Trophoblast cell (in vitro differentiated cells and primary cell): ENCODE measurements around the gene ZSCAN18.
A peak's percentile ranks its signal among the peaks of the same experiment; 100 is the strongest.

Experiments used
- DNase-seq, 2 donors: peaks; one replicate each; pipeline ENCODE4 v3.0.0-alpha.2; 2016
- H2AFZ ChIP-seq: 2 replicates; pipeline ENCODE4 v1.6.1; 2013; ENCODE audit warnings: low read length, moderate library complexity, mild to moderate bottlenecking; ENCODE audit not compliant: insufficient read depth, poor library complexity
- H2AK5ac ChIP-seq: 2 replicates; pipeline ENCODE4 v1.6.1; 2013; ENCODE audit warnings: mild to moderate bottlenecking, low read length
- H2BK120ac ChIP-seq: 2 replicates; pipeline ENCODE4 v1.6.1; 2013; ENCODE audit warnings: low read length, mild to moderate bottlenecking, moderate library complexity; ENCODE audit not compliant: insufficient read depth, poor library complexity
- H2BK12ac ChIP-seq: 2 replicates; pipeline ENCODE4 v1.6.1; 2013; ENCODE audit warnings: mild to moderate bottlenecking, low read length, moderate library complexity
- H2BK5ac ChIP-seq: 2 replicates; pipeline ENCODE4 v1.6.1; 2013; ENCODE audit warnings: low read length, low read depth, moderate library complexity, mild to moderate bottlenecking; ENCODE audit not compliant: poor library complexity
- H3K14ac ChIP-seq: 2 replicates; pipeline ENCODE4 v1.6.1; 2013; ENCODE audit warnings: mild to moderate bottlenecking, low read length
- H3K18ac ChIP-seq: 2 replicates; pipeline ENCODE4 v1.6.1; 2013; ENCODE audit warnings: mild to moderate bottlenecking, low read length
- H3K23ac ChIP-seq: 2 replicates; pipeline ENCODE4 v1.6.1; 2013; ENCODE audit warnings: low read length
- H3K27ac ChIP-seq: 2 replicates; pipeline ENCODE4 v1.5.1; 2013; ENCODE audit warnings: low read depth, mild to moderate bottlenecking, inconsistent platforms, low read length, moderate library complexity
- H3K27me3 ChIP-seq: 2 replicates; pipeline ENCODE4 v1.6.1; 2013; ENCODE audit warnings: inconsistent platforms, mild to moderate bottlenecking, low read length, moderate library complexity; ENCODE audit not compliant: insufficient read depth
- H3K36me3 ChIP-seq, 2 experiments: 1 replicate in 1 of 2; 2 replicates in 1 of 2; pipeline ENCODE4 v1.6.1; 2013; ENCODE audit warnings: low read length in 2 of 2, mild to moderate bottlenecking in 2 of 2, moderate library complexity in 1 of 2; ENCODE audit not compliant: insufficient read depth in 2 of 2, control insufficient read depth in 1 of 2
- H3K4ac ChIP-seq: 2 replicates; pipeline ENCODE4 v1.6.1; 2013; ENCODE audit warnings: low read depth, mild to moderate bottlenecking, low read length, moderate library complexity
- H3K4me1 ChIP-seq, 2 experiments: 1 replicate in 1 of 2; 2 replicates in 1 of 2; pipeline ENCODE4 v1.6.1; 2013; ENCODE audit warnings: low read length in 2 of 2, mild to moderate bottlenecking in 2 of 2, moderate library complexity in 1 of 2; ENCODE audit not compliant: insufficient read depth in 2 of 2, control insufficient read depth in 1 of 2
- H3K4me2 ChIP-seq: 2 replicates; pipeline ENCODE4 v1.6.1; 2013; ENCODE audit warnings: inconsistent platforms, mild to moderate bottlenecking, low read length, moderate library complexity
- H3K4me3 ChIP-seq: 2 replicates; pipeline ENCODE4 v1.5.1; 2013; ENCODE audit warnings: mild to moderate bottlenecking, low read depth, low read length, inconsistent platforms
- H3K79me1 ChIP-seq: one replicate; pipeline ENCODE4 v1.6.1; 2013; ENCODE audit warnings: low read length
- H3K79me2 ChIP-seq: 2 replicates; pipeline ENCODE4 v1.6.1; 2013; ENCODE audit warnings: low read length, mild to moderate bottlenecking; ENCODE audit not compliant: control insufficient read depth, insufficient read depth, poor library complexity
- H3K9ac ChIP-seq: 2 replicates; pipeline ENCODE4 v1.6.1; 2013; ENCODE audit warnings: mild to moderate bottlenecking, low read length
- H3K9me3 ChIP-seq: 2 replicates; pipeline ENCODE4 v1.6.1; 2013; ENCODE audit warnings: low read depth, mild to moderate bottlenecking, control low read depth, inconsistent platforms, low read length; ENCODE audit not compliant: insufficient read depth
- H4K12ac ChIP-seq: 2 replicates; pipeline ENCODE4 v1.6.1; 2013; ENCODE audit warnings: low read depth, mild to moderate bottlenecking, low read length, moderate library complexity
- H4K8ac ChIP-seq: 2 replicates; pipeline ENCODE4 v1.6.1; 2013; ENCODE audit warnings: low read depth, mild to moderate bottlenecking, low read length, moderate library complexity
- H4K91ac ChIP-seq: one replicate; pipeline ENCODE4 v1.6.1; 2013; ENCODE audit warnings: low read depth, mild to moderate bottlenecking, low read length, moderate library complexity
- WGBS: extraction: QIAGEN DNeasy Blood & Tissue Kit; methylation state at CpG from one replicate; pipeline ENCODE4 v1.1.7; 2013; ENCODE audit warnings: missing lambda C conversion rate; ENCODE audit not compliant: insufficient read length, insufficient coverage; ENCODE audit errors: extremely low coverage; 5-methylcytosine and 5-hydroxymethylcytosine counted together

Gene ZSCAN18

GRCh38 chr19:58046856-58047255 is 51.2 kb downstream of the ZSCAN18 start:
- no peak overlapping the region for H3K23ac ChIP-seq
- H3K18ac ChIP-seq = no peak overlapping the region
- H4K8ac ChIP-seq = no peak overlapping the region
- no peak overlapping the region for H2BK120ac ChIP-seq
- no peak overlapping the region for H2AFZ ChIP-seq
- no peaks in the 10 kb centered on the region for H3K36me3 ChIP-seq
- no peak overlapping the region for H2BK12ac ChIP-seq
- H4K12ac ChIP-seq = no peak overlapping the region
- no peak overlapping the region for H3K14ac ChIP-seq
- H3K9me3 ChIP-seq = peaks cover 64% of the 10 kb centered on the region
- H4K91ac ChIP-seq = no peak overlapping the region
- H3K4me2 ChIP-seq = no peak overlapping the region
- H3K27ac ChIP-seq = no peak overlapping the region
- H2AK5ac ChIP-seq = no peak overlapping the region
- WGBS = no CpG with 5 or more reads among the region's 7 CpGs
- no peaks in the 10 kb centered on the region for H3K79me1 ChIP-seq
- no peak overlapping the region for H3K9ac ChIP-seq
- H2BK5ac ChIP-seq = no peak overlapping the region
- H3K4me1 ChIP-seq = no peaks in the 10 kb centered on the region
- DNase-seq = no peak
- H3K27me3 ChIP-seq = peaks cover 3% of the 10 kb centered on the region
- H3K79me2 ChIP-seq = no peaks in the 10 kb centered on the region
- no peak overlapping the region for H3K4ac ChIP-seq
- H3K4me3 ChIP-seq = no peak overlapping the region

- Histone ChIP-seq H2BK12ac (no peak overlapping the region), H3K27me3 (peaks cover 3% of the 10 kb centered on the region), H4K8ac (no peak overlapping the region), H3K4ac (no peak overlapping the region), H2BK5ac (no peak overlapping the region), H3K23ac (no peak overlapping the region), H3K79me2 (no peaks in the 10 kb centered on the region), H3K4me1 (no peaks in the 10 kb centered on the region), H3K27ac (no peak overlapping the region), H2AK5ac (no peak overlapping the region), H2BK120ac (no peak overlapping the region), H3K4me2 (no peak overlapping the region), H3K9me3 (peaks cover 61% of the 10 kb centered on the region), H2AFZ (no peak overlapping the region), H4K91ac (no peak overlapping the region), H3K14ac (no peak overlapping the region), H3K9ac (no peak overlapping the region), H3K18ac (no peak overlapping the region), H4K12ac (no peak overlapping the region), H3K79me1 (no peaks in the 10 kb centered on the region), H3K36me3 (no peaks in the 10 kb centered on the region), H3K4me3 (peak overlapping the region; percentile 18)
- no peak for DNase-seq
- WGBS = no CpG with 5 or more reads among the region's 24 CpGs
These were observed 52.5 kb downstream of the ZSCAN18 start for GRCh38 chr19:58045411-58046050.

GRCh38 chr19:58044886-58045285 is 53.1 kb downstream of the ZSCAN18 start:
- Histone ChIP-seq H3K4me1 (no peaks in the 10 kb centered on the region), H2AK5ac (no peak overlapping the region), H3K18ac (no peak overlapping the region), H3K4ac (no peak overlapping the region), H3K9me3 (peaks cover 64% of the 10 kb centered on the region), H4K91ac (no peak overlapping the region), H3K36me3 (no peaks in the 10 kb centered on the region), H2BK12ac (no peak overlapping the region), H3K4me2 (no peak overlapping the region), H3K14ac (no peak overlapping the region), H2BK120ac (no peak overlapping the region), H2AFZ (no peak overlapping the region), H3K9ac (no peak overlapping the region), H3K23ac (no peak overlapping the region), H4K8ac (no peak overlapping the region), H2BK5ac (no peak overlapping the region), H3K27ac (no peak overlapping the region), H3K79me2 (no peaks in the 10 kb centered on the region), H3K27me3 (peaks cover 3% of the 10 kb centered on the region), H3K4me3 (no peak overlapping the region), H3K79me1 (no peaks in the 10 kb centered on the region), H4K12ac (no peak overlapping the region)
- no CpG with 5 or more reads among the region's 26 CpGs for WGBS
- DNase-seq = no peak

GRCh38 chr19:58044391-58044790 is 53.6 kb downstream of the ZSCAN18 start:
- Histone ChIP-seq H4K91ac (no peak overlapping the region), H4K12ac (no peak overlapping the region), H2BK12ac (no peak overlapping the region), H3K9me3 (peaks cover 62% of the 10 kb centered on the region), H3K36me3 (no peaks in the 10 kb centered on the region), H3K4ac (no peak overlapping the region), H3K9ac (no peak overlapping the region), H2AFZ (no peak overlapping the region), H2BK120ac (no peak overlapping the region), H3K14ac (no peak overlapping the region), H3K23ac (no peak overlapping the region), H3K4me1 (no peaks in the 10 kb centered on the region), H4K8ac (no peak overlapping the region), H3K27me3 (peaks cover 3% of the 10 kb centered on the region), H3K79me2 (no peaks in the 10 kb centered on the region), H3K4me2 (no peak overlapping the region), H2BK5ac (no peak overlapping the region), H3K79me1 (no peaks in the 10 kb centered on the region), H3K27ac (no peak overlapping the region), H3K4me3 (no peak overlapping the region), H2AK5ac (no peak overlapping the region), H3K18ac (no peak overlapping the region)
- WGBS = no CpG with 5 or more reads among the region's 42 CpGs
- DNase-seq = no peak
